DOHH2 (cell line): ENCODE results near the gene VILL.

Source experiments
- H3F3A ChIP-seq: fragments of 200-600 bp; sonication (generic), shearing (Covaris generic); 2 replicates; pipeline ENCODE4 v1.6.0; 2016; ENCODE audit warnings: antibody characterized with exemption, mild to moderate bottlenecking; ENCODE audit not compliant: control insufficient read depth, insufficient read depth
- H3K27ac ChIP-seq: fragments of 200-600 bp; sonication (generic); 2 replicates; pipeline ENCODE4 v1.5.1; 2014; ENCODE audit warnings: low read depth, mild to moderate bottlenecking, low read length, moderate library complexity
- H3K27me3 ChIP-seq: fragments of 200-600 bp; sonication (generic); 2 replicates; pipeline ENCODE4 v1.6.1; 2014; ENCODE audit warnings: mild to moderate bottlenecking, low read length, mixed read lengths; ENCODE audit not compliant: control insufficient read depth
- H3K36me3 ChIP-seq: fragments of 200-600 bp; sonication (generic); 2 replicates; pipeline ENCODE4 v1.6.1; 2014; ENCODE audit warnings: mild to moderate bottlenecking, low read length, moderate library complexity, mixed read lengths; ENCODE audit not compliant: control insufficient read depth
- H3K4me1 ChIP-seq: fragments of 200-600 bp; sonication (generic); 2 replicates; pipeline ENCODE4 v1.6.1; 2014; ENCODE audit warnings: mild to moderate bottlenecking, low read length, mixed read lengths; ENCODE audit not compliant: control insufficient read depth
- H3K4me2 ChIP-seq: fragments of 200-600 bp; sonication (generic); 2 replicates; pipeline ENCODE4 v1.6.0; 2014; ENCODE audit warnings: mild to moderate bottlenecking, low read length, moderate library complexity
- H3K4me3 ChIP-seq: fragments of 200-600 bp; sonication (generic); 2 replicates; pipeline ENCODE4 v1.5.1; 2014; ENCODE audit warnings: mild to moderate bottlenecking, low read length, mixed read lengths
- H3K79me2 ChIP-seq: fragments of 200-600 bp; sonication (generic); 2 replicates; pipeline ENCODE4 v1.6.1; 2014; ENCODE audit warnings: mild to moderate bottlenecking, low read length, mixed read lengths; ENCODE audit not compliant: control insufficient read depth
- H3K9me2 ChIP-seq: fragments of 200-600 bp; sonication (generic); replicated peaks from 2 replicates; pipeline ENCODE4 v1.6.1; 2014; ENCODE audit warnings: mild to moderate bottlenecking, low read length, mixed read lengths; ENCODE audit not compliant: control insufficient read depth
- H3K9me3 ChIP-seq: fragments of 200-600 bp; sonication (generic); 2 replicates; pipeline ENCODE4 v1.6.1; 2014; ENCODE audit warnings: antibody characterized with exemption, low read length, mixed read lengths; ENCODE audit not compliant: control insufficient read depth, insufficient read depth
- H4K20me1 ChIP-seq: fragments of 200-600 bp; sonication (generic); 2 replicates; pipeline ENCODE4 v1.6.0; 2014; ENCODE audit warnings: low read depth, mild to moderate bottlenecking, antibody characterized with exemption, low read length, moderate library complexity; ENCODE audit not compliant: control insufficient read depth, insufficient read depth
- CTCF ChIP-seq: fragments of 200-600 bp; sonication (generic); IDR thresholded peaks from one replicate; pipeline ENCODE4 v1.5.1; 2014; ENCODE audit warnings: antibody characterized with exemption, mild to moderate bottlenecking, low read depth, low read length; ENCODE audit not compliant: poor library complexity, severe bottlenecking
- EZH2phosphoT487 ChIP-seq: fragments of 200-600 bp; sonication (generic); IDR thresholded peaks from 2 replicates; pipeline ENCODE4 v1.6.1; 2017; ENCODE audit warnings: borderline replicate concordance, mild to moderate bottlenecking, antibody characterized with exemption, low read length, moderate library complexity, mixed read lengths

Gene VILL

GRCh38 chr3:38011111-38011510 lies 20.5 kb downstream of the VILL start:
- no peak overlapping the region for H3K4me2 ChIP-seq
- H3K27me3 ChIP-seq = no peaks in the 10 kb centered on the region
- H3K79me2 ChIP-seq = no peaks in the 10 kb centered on the region
- H3K4me3 ChIP-seq = no peak overlapping the region
- H4K20me1 ChIP-seq = no peaks in the 10 kb centered on the region
- TF ChIP-seq EZH2phosphoT487 = no peak
- no peak for TF ChIP-seq CTCF
- H3K27ac ChIP-seq = no peak overlapping the region
- H3K36me3 ChIP-seq = no peaks in the 10 kb centered on the region; the same call in 1 of the 2 replicates
- no peaks in the 10 kb centered on the region; the same call in 1 of the 2 replicates for H3F3A ChIP-seq
- H3K9me3 ChIP-seq = no peaks in the 10 kb centered on the region
- H3K4me1 ChIP-seq = no peaks in the 10 kb centered on the region
- no peaks in the 10 kb centered on the region for H3K9me2 ChIP-seq

DNA sequence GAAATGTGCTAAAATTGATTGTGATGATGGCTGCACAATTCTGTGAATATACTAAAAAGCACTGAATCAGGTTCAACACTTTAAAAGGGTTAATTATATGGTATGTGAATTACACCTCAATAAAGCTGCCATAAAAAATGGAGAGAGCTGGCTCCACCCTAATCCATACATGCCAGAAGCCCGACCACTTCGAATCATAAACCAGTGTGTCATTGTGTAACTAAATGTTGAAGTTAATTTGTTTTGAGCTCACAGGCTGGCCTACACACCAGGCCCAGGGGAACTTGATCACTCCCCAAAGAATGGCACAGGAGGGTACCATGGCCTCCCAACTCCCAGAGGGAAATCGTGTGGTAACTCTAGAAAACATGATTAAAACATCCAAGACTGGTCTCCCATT lies 24.9 kb downstream of the VILL start:
- Histone ChIP-seq H3K9me2 (no peaks in the 10 kb centered on the region), H3K4me3 (no peak overlapping the region), H3K27me3 (no peaks in the 10 kb centered on the region), H3K27ac (no peak overlapping the region), H3K79me2 (no peaks in the 10 kb centered on the region), H3K4me1 (no peaks in the 10 kb centered on the region), H4K20me1 (no peaks in the 10 kb centered on the region), H3K4me2 (no peak overlapping the region), H3K9me3 (no peaks in the 10 kb centered on the region), H3K36me3 (no peaks in the 10 kb centered on the region), H3F3A (no peaks in the 10 kb centered on the region; the same call in 1 of the 2 replicates)
- TF ChIP-seq CTCF = no peak
- no peak for TF ChIP-seq EZH2phosphoT487

DNA sequence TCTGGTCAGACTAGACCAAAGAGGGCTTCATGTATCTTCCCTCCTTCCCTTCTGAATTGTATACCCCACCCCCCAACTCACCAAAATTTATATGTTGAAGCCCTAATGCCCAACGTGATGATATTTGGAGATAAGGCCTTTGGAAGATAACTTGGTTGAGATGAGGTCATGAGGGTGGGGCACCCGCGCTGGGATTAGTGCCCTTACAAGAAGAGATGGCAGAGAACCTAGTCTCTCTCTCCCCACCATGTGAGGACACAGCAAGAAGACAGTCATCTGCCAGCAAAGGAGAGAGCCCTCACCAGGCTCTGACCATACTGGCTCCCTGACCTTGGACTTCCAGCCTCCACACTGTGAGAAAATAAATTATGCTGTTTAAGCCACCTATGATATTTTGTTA lies 25.4 kb downstream of the VILL start:
- H3K79me2 ChIP-seq = no peaks in the 10 kb centered on the region
- H3K4me1 ChIP-seq = no peaks in the 10 kb centered on the region
- no peaks in the 10 kb centered on the region for H3K27me3 ChIP-seq
- no peaks in the 10 kb centered on the region for H4K20me1 ChIP-seq
- no peak overlapping the region for H3K27ac ChIP-seq
- no peaks in the 10 kb centered on the region for H3K36me3 ChIP-seq
- H3K4me2 ChIP-seq = no peak overlapping the region
- no peaks in the 10 kb centered on the region for H3K9me2 ChIP-seq
- TF ChIP-seq CTCF (no peak), EZH2phosphoT487 (no peak)
- no peak overlapping the region for H3K4me3 ChIP-seq
- no peaks in the 10 kb centered on the region; the same call in 1 of the 2 replicates for H3F3A ChIP-seq
- H3K9me3 ChIP-seq = no peaks in the 10 kb centered on the region

GRCh38 chr3:38016410-38016809 lies 25.8 kb downstream of the VILL start:
- H3K4me2 ChIP-seq = no peak overlapping the region
- H3K27me3 ChIP-seq = no peaks in the 10 kb centered on the region
- H3K79me2 ChIP-seq = no peaks in the 10 kb centered on the region
- no peaks in the 10 kb centered on the region for H3K36me3 ChIP-seq
- no peaks in the 10 kb centered on the region for H3K9me3 ChIP-seq
- no peaks in the 10 kb centered on the region for H3K4me1 ChIP-seq
- no peak overlapping the region for H3K27ac ChIP-seq
- H3K9me2 ChIP-seq = no peaks in the 10 kb centered on the region
- no peak overlapping the region for H3K4me3 ChIP-seq
- no peaks in the 10 kb centered on the region; the same call in 1 of the 2 replicates for H3F3A ChIP-seq
- no peaks in the 10 kb centered on the region for H4K20me1 ChIP-seq
- TF ChIP-seq EZH2phosphoT487 (no peak), CTCF (no peak)
